Smooth muscle cell (in vitro differentiated cells): ENCODE measurements around the gene KCNJ14. TPM values are rescaled to one million over a fixed set of nuclear protein-coding genes. Genes with fewer than 3 reads are reported as not detected.
"Not testable (repeated sequence)": the region's sequence is repeated elsewhere in the genome, so short reads cannot be mapped to it uniquely, and the experiment has no call there.

Experiments
- DNase-seq: peaks from one replicate; lab custom pipeline; 2025; ENCODE audit not compliant: unreplicated experiment; lab: John Stamatoyannopoulos, UW
- H2AFZ ChIP-seq: fragments of 200-600 bp; sonication (generic); 2 replicates; pipeline ENCODE4 v1.6.0; 2016; ENCODE audit warnings: antibody characterized with exemption, low read depth, mild to moderate bottlenecking
- H3F3A ChIP-seq: fragments of 200-600 bp; sonication (generic); 2 replicates; pipeline ENCODE4 v1.6.0; 2017; ENCODE audit warnings: antibody characterized with exemption, low read depth
- H3K27ac ChIP-seq: fragments of 200-600 bp; sonication (generic); 2 replicates; pipeline ENCODE4 v1.5.1; 2016; ENCODE audit warnings: low read depth, mild to moderate bottlenecking
- H3K27me3 ChIP-seq: fragments of 200-600 bp; sonication (generic); 2 replicates; pipeline ENCODE4 v1.6.1; 2016; ENCODE audit warnings: low read depth, mild to moderate bottlenecking
- H3K36me3 ChIP-seq: fragments of 200-600 bp; sonication (generic); 2 replicates; pipeline ENCODE4 v1.5.1; 2016; ENCODE audit warnings: low read depth
- H3K4me1 ChIP-seq: fragments of 200-600 bp; sonication (generic); 2 replicates; pipeline ENCODE4 v1.5.1; 2016; ENCODE audit warnings: low read depth
- H3K4me2 ChIP-seq: fragments of 200-600 bp; sonication (generic); 2 replicates; pipeline ENCODE4 v1.6.0; 2016; ENCODE audit warnings: mild to moderate bottlenecking
- H3K4me3 ChIP-seq: fragments of 200-600 bp; sonication (generic); 2 replicates; pipeline ENCODE4 v1.5.1; 2016; ENCODE audit warnings: mild to moderate bottlenecking
- H3K79me2 ChIP-seq: fragments of 200-600 bp; sonication (generic); 2 replicates; pipeline ENCODE4 v1.6.0; 2016; ENCODE audit warnings: low read depth, mild to moderate bottlenecking
- H3K9ac ChIP-seq: fragments of 200-600 bp; sonication (generic); 2 replicates; pipeline ENCODE4 v1.6.0; 2016; ENCODE audit warnings: low read depth
- H3K9me3 ChIP-seq: fragments of 200-600 bp; sonication (generic); replicated peaks from 2 replicates; pipeline ENCODE4 v1.5.1; 2016; ENCODE audit warnings: low read depth
- H4K20me1 ChIP-seq: fragments of 200-600 bp; sonication (generic); 2 replicates; pipeline ENCODE4 v1.6.0; 2016; ENCODE audit warnings: low read depth
- CTCF ChIP-seq: fragments of 200-600 bp; sonication (generic); IDR thresholded peaks from 2 replicates; pipeline ENCODE4 v1.5.1; 2017; ENCODE audit warnings: borderline replicate concordance, mild to moderate bottlenecking, antibody characterized with exemption; ENCODE audit not compliant: insufficient read depth, poor library complexity, severe bottlenecking
- WGBS: methylation state at CpG from one replicate; pipeline ENCODE4 v1.1.7; 2016; ENCODE audit warnings: low lambda C conversion rate; 5-methylcytosine and 5-hydroxymethylcytosine counted together
- polyA plus RNA-seq: library from polyadenylated mRNA; unstranded; fragments of >200 nt; fragmentation: Nextera tagmentation; extraction: Ambion mirVana; gene quantifications from 2 replicates; pipeline ENCODE4 v1.2.1, GENCODE V29; 2016
- total RNA-seq: library from RNA; depleted of rRNA; stranded (reverse); fragments of >200 nt; gene quantifications from 2 replicates; pipeline ENCODE4 v1.2.3, GENCODE V29; 2014

The KCNJ14 gene
- total and polyA plus RNA-seq, 2 experiments from 2014 or later = 1.7 to 1.8 TPM

GRCh38 chr19:48487948-48488347 lies 32.6 kb downstream of the KCNJ14 start:
- Histone ChIP-seq H3K4me3 (no peak overlapping the region), H3K4me1 (peaks cover 7% of the 10 kb centered on the region), H3K4me2 (peak overlapping the region; percentile 23), H3K9ac (no peak overlapping the region), H4K20me1 (no peaks in the 10 kb centered on the region), H3F3A (no peaks in the 10 kb centered on the region), H3K79me2 (no peaks in the 10 kb centered on the region), H3K9me3 (no peaks in the 10 kb centered on the region), H3K27ac (no peak overlapping the region), H3K27me3 (no peaks in the 10 kb centered on the region), H3K36me3 (no peaks in the 10 kb centered on the region), H2AFZ (no peak overlapping the region)
- DNase-seq = no peak
- WGBS = 54% methylated on average over 8 of the region's 8 CpGs
- no peak for TF ChIP-seq CTCF

- H3K4me2 ChIP-seq = peak overlapping the region; percentile 23
- not testable (repeated sequence) for H3K4me1 ChIP-seq, H3K27me3 ChIP-seq, H3K9ac ChIP-seq, H3K79me2 ChIP-seq, H2AFZ ChIP-seq, DNase-seq, H3K4me3 ChIP-seq, H3K36me3 ChIP-seq, H3F3A ChIP-seq, H4K20me1 ChIP-seq, H3K9me3 ChIP-seq, H3K27ac ChIP-seq
- WGBS = 96% methylated on average over 7 of the region's 7 CpGs
Measured at GRCh38 chr19:48488478-48488877, 33.1 kb downstream of the KCNJ14 start.

- peak; percentile 49 for DNase-seq
- no peaks in the 10 kb centered on the region for H3K36me3 ChIP-seq
- 32% methylated on average over 19 of the region's 19 CpGs for WGBS
- TF ChIP-seq CTCF = peak; percentile 84
- no peak overlapping the region for H3K27ac ChIP-seq
- H2AFZ ChIP-seq = no peak overlapping the region
- no peaks in the 10 kb centered on the region for H3F3A ChIP-seq
- no peaks in the 10 kb centered on the region for H3K9me3 ChIP-seq
- no peaks in the 10 kb centered on the region for H3K27me3 ChIP-seq
- H3K4me2 ChIP-seq = no peak overlapping the region
- no peaks in the 10 kb centered on the region for H4K20me1 ChIP-seq
- H3K4me1 ChIP-seq = peaks cover 7% of the 10 kb centered on the region
- H3K9ac ChIP-seq = no peak overlapping the region
- H3K4me3 ChIP-seq = no peak overlapping the region
- H3K79me2 ChIP-seq = no peaks in the 10 kb centered on the region
Measured at GRCh38 chr19:48489608-48490216, 34.3 kb downstream of the KCNJ14 start.

GRCh38 chr19:48490981-48491792 lies 35.8 kb downstream of the KCNJ14 start:
- H3K27ac ChIP-seq = no peak overlapping the region
- no peak overlapping the region for H2AFZ ChIP-seq
- H3K9me3 ChIP-seq = no peaks in the 10 kb centered on the region
- H3K4me2 ChIP-seq = peak overlapping the region; percentile 78
- no peaks in the 10 kb centered on the region for H4K20me1 ChIP-seq
- peaks cover 7% of the 10 kb centered on the region for H3K4me1 ChIP-seq
- H3K36me3 ChIP-seq = no peaks in the 10 kb centered on the region
- no peak for DNase-seq
- peaks cover 6% of the 10 kb centered on the region for H3F3A ChIP-seq
- no peaks in the 10 kb centered on the region for H3K27me3 ChIP-seq
- H3K4me3 ChIP-seq = no peak overlapping the region
- no peaks in the 10 kb centered on the region for H3K79me2 ChIP-seq
- WGBS = 20% methylated on average over 9 of the region's 50 CpGs
- no peak for TF ChIP-seq CTCF
- H3K9ac ChIP-seq = no peak overlapping the region
